ENCODE results near the gene CHD3.

DNA sequence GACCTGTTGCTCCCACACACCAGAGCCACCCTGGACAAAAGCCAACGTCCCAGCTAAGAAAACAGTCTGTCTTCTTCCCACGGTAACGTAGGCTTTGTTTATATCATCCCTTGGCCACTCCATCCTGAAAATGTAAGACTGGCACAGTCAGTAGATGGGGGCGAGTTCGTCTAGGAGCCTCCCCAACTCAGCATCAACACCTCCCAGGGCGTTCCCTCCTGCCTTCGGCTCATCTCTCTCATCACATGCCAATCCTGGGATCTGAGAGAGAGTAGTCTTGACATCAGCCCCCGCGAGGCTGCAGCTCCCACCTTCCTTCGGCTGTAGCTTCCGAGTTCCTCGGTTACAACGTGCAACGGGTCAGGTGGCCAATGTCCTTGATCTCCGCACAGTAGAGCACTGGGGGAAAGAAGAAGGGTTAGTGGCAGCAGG, 26.6 kb downstream of the CHD3 start:
- TF ChIP-seq POLR2A (IDR thresholded peaks at IDR 0.05; ENCODE audit: low read depth, low read length) (no peak), POLR2AphosphoS5 (IDR thresholded peaks at IDR 0.05; ENCODE audit: low read depth, low read length) (no peak), TAF1 (IDR thresholded peaks at IDR 0.05; ENCODE audit: borderline replicate concordance, low read depth, low read length) (no peak)

All from GM12892 (cell line).